ENCODE measurements around the gene PRKCE.

Gene PRKCE

DNA sequence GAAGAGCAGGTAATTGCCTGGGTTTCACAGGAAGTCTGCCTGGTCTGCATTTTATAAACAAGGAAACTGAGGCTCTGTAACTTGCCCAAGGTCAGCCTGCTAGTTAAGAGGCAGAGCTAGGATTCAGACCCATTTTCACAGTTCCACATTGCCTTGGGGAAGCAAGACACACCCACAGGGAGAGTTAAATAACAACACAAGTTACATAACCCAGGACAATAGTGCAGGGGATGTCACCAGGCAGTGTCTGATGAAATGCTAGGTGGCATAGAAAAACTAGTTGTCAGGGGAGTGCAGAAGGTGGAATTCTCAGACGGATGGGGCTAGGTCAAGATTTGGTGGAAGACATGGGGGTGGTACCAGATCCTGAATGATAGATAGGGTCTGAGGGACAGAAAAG lies 69.7 kb downstream of the PRKCE start:
- DNase-seq (ENCODE audit: insufficient read length) (no peak), FAIRE-seq (no peak)
- no peak for TF ChIP-seq TAF1 (IDR thresholded peaks at IDR 0.05; ENCODE audit: borderline replicate concordance, low read depth, low read length)
- TF ChIP-seq POLR2AphosphoS5 (IDR thresholded peaks at IDR 0.05; ENCODE audit: low read depth, low read length), result no peak
- no peak for TF ChIP-seq POLR2A (IDR thresholded peaks at IDR 0.05; ENCODE audit: low read depth, low read length)

DNA sequence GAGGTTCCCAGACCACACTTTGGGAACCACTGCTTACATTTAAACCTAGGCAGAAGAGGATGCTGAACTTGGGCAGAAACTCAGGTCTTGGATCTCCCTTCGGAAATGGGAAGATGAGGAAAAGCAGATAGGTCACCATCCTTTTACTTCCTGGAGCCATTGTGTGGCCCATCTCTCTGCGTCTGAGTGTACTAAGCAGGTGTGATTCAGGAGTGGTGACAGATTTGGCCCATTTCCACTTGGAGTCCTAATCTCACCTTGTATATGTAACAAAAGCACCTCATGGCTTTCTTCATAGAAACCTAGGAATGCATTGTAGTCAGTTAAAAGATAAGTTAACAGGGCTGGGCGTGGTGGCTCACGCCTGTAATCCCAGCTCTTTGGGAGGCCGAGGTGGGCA lies 71.0 kb downstream of the PRKCE start:
- TF ChIP-seq POLR2AphosphoS5 (IDR thresholded peaks at IDR 0.05; ENCODE audit: low read depth, low read length), result no peak
- no peak for TF ChIP-seq TAF1 (IDR thresholded peaks at IDR 0.05; ENCODE audit: borderline replicate concordance, low read depth, low read length)
- no peak for TF ChIP-seq POLR2A (IDR thresholded peaks at IDR 0.05; ENCODE audit: low read depth, low read length)
- FAIRE-seq (no peak), DNase-seq (ENCODE audit: insufficient read length) (no peak)

DNA sequence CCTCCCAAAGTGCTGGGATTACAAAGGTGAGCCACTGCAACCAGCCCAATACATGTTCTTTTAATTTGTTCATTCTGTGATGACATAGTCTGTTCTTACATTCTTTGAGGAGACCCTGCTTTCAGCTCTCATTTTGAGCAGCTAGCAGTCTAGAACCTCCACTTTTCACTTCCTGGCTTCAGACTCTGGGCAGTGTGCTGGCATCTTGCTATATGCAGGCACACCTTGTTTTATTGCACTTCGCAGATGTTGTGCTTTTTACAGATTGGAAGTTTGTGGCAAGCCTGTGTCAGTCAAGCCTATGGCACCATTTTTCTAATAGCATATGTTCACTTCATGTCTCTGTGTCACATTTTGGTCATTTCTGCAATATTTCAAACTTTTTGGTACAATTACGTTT lies 72.4 kb downstream of the PRKCE start:
- TF ChIP-seq TAF1 (IDR thresholded peaks at IDR 0.05; ENCODE audit: borderline replicate concordance, low read depth, low read length) (no peak), POLR2A (IDR thresholded peaks at IDR 0.05; ENCODE audit: low read depth, low read length) (no peak), POLR2AphosphoS5 (IDR thresholded peaks at IDR 0.05; ENCODE audit: low read depth, low read length) (no peak)
- no peak for FAIRE-seq

DNA sequence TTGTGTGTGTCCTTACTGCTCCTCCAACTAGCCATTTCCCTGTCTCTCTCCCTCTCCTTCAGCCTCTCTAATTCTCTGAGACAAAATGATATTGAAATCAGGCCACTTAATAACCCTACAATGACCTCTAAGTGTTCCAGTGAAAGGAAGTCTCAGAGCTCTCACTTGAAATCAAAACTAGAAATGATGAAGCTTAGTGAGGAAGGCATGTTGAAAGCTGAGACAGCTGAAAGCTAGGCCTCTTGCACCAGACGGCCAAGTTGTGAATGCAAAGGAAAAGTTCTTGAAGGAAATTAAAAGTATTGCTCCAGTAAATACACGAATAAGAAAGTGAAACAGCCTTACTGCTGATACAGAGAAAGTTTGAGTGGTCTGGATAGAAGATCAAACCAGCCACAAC lies 72.9 kb downstream of the PRKCE start:
- peak; percentile 56 for FAIRE-seq
- no peak for TF ChIP-seq POLR2A (IDR thresholded peaks at IDR 0.05; ENCODE audit: low read depth, low read length)
- no peak for TF ChIP-seq TAF1 (IDR thresholded peaks at IDR 0.05; ENCODE audit: borderline replicate concordance, low read depth, low read length)
- no peak for TF ChIP-seq POLR2AphosphoS5 (IDR thresholded peaks at IDR 0.05; ENCODE audit: low read depth, low read length)

More for the DNA sequence above, 72.4 kb downstream of the PRKCE start:
- DNase-seq (ENCODE audit: insufficient read length), result no peak

DNA sequence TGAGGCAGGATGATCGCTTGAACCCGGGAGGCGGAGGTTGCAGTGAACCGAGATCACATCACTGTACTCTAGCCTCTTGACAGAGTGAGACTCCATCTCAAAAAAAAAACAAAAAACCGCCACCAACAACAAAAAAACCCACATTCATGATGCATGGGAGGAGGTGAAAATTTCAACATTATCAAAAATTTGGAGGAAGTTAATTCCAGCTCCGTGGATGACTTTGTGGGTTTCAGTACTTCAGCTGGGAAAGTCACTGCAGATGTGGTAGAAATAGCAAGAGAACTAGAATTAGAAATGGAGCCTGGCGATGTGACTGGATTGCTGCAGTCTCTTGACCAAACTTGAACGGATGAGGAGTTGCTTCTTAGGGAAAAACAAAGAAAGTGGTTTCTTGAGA lies 74.3 kb downstream of the PRKCE start:
- FAIRE-seq (no peak), DNase-seq (ENCODE audit: insufficient read length) (no peak)
- TF ChIP-seq POLR2AphosphoS5 (IDR thresholded peaks at IDR 0.05; ENCODE audit: low read depth, low read length) (no peak), TAF1 (IDR thresholded peaks at IDR 0.05; ENCODE audit: borderline replicate concordance, low read depth, low read length) (no peak), POLR2A (IDR thresholded peaks at IDR 0.05; ENCODE audit: low read depth, low read length) (no peak)

More for the DNA sequence above, 72.9 kb downstream of the PRKCE start:
- DNase-seq (ENCODE audit: insufficient read length), result no peak

DNA sequence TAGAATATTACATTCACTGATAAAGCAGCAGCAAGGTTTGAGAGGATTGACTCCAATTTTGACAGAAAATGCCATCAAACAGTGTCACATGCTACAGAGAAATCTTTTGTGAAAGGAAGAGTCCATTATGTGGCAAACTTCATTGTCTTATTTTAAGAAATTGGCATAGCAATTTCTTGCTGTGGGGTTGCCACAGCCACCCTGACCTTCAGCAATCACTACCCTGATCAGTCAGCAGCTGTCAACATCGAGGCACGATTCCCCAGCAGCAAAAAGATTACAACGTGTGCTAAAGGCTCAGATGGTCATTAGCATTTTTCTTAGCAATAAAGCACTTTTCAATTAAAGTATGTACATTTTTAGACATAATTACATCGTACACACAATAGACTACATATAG lies 74.7 kb downstream of the PRKCE start:
- FAIRE-seq, result no peak
- no peak for DNase-seq (ENCODE audit: insufficient read length)
- TF ChIP-seq POLR2AphosphoS5 (IDR thresholded peaks at IDR 0.05; ENCODE audit: low read depth, low read length) (no peak), POLR2A (IDR thresholded peaks at IDR 0.05; ENCODE audit: low read depth, low read length) (no peak), TAF1 (IDR thresholded peaks at IDR 0.05; ENCODE audit: borderline replicate concordance, low read depth, low read length) (no peak)

DNA sequence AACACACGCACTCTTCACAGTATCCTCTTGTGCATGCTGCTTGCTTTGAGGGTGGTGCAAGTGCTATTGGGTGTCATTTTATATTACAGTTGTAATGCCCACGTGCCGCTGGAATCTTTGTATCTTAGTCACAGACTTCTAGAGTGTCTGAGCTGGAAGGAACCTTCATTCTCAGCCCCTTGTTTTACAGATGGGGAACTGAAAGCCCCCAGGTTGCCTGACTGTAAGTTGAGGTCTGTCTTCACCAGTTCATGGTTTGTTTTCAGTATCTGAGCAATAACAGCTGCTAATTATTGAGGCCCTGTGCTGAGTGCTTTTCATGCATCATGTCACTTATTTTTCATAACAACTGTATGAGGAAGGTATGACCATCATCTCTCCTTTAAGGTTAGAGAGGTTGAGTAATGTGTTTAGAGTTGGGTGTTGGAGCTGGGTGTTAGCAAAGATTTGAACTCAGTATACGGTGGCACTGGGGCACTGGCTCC lies 77.0 kb downstream of the PRKCE start:
- TF ChIP-seq TAF1 (IDR thresholded peaks at IDR 0.05; ENCODE audit: borderline replicate concordance, low read depth, low read length), result no peak
- no peak for TF ChIP-seq POLR2A (IDR thresholded peaks at IDR 0.05; ENCODE audit: low read depth, low read length)
- no peak for TF ChIP-seq POLR2AphosphoS5 (IDR thresholded peaks at IDR 0.05; ENCODE audit: low read depth, low read length)
- DNase-seq (ENCODE audit: insufficient read length) (peak; percentile 52), FAIRE-seq (peak; percentile 88)

DNA sequence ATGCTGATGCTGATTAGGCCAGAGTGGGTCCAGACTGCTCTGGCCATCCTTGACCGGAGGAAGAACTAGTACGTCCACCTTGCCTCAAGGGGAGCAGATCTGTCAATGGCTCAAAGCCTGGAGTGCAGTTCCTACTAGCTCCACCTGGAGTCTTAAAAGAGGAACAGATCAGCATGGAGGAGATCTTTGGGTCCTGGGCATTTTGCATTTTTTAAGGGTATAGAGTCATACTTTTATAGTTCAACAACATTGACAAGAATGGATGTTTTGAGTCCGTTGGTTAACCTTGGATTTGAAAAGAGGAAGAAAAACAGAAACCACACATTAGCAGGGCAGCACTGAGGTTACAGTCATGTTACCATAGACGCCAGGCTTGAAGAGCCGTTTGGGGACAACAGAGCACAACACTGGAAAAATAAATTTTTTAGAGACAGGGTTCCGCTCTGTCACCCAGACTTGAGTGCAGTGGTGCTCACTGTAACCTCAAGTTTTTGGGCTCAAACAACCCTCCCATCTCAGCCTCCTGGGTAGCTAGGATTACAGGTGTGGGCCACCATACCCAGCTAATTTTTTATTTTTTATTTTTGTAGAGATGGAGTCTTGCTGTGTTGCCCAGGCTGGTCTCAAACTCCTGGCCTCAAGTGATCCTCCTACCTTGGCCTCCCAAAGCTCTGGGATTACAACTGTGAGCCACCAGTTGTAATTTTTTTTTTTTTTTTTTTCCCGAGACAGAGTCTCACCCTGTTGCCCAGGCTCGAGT lies 78.5 kb downstream of the PRKCE start:
- FAIRE-seq (peak; percentile 42), DNase-seq (ENCODE audit: insufficient read length) (no peak)
- TF ChIP-seq POLR2AphosphoS5 (IDR thresholded peaks at IDR 0.05; ENCODE audit: low read depth, low read length), result no peak
- 0 out of 2 replicates have a peak, but pooled peaks have one; percentile 22 for TF ChIP-seq TAF1 (IDR thresholded peaks at IDR 0.05; ENCODE audit: borderline replicate concordance, low read depth, low read length)

DNA sequence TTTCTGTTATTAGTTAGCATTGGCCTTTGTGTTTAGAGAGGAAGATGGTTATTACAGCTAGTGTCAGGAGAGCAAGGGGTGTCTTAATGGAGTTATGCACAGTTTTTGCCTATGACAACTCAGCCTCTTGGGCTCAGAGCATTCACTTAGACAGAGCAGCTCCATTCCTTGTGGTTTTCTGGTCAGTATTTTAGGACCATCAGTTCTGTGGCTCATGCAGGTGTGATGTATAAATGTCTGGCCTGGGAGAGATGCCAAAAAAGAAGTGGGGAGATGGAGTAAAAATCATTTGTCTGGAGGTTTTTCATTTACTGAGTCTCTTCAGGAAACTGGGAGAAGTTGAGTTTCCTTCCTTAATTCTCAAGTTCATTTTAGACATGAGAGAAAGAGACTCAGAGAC lies 79.7 kb downstream of the PRKCE start:
- TF ChIP-seq POLR2AphosphoS5 (IDR thresholded peaks at IDR 0.05; ENCODE audit: low read depth, low read length), result no peak
- no peak for TF ChIP-seq TAF1 (IDR thresholded peaks at IDR 0.05; ENCODE audit: borderline replicate concordance, low read depth, low read length)
- no peak for TF ChIP-seq POLR2A (IDR thresholded peaks at IDR 0.05; ENCODE audit: low read depth, low read length)
- FAIRE-seq, result no peak
- no peak for DNase-seq (ENCODE audit: insufficient read length)

DNA sequence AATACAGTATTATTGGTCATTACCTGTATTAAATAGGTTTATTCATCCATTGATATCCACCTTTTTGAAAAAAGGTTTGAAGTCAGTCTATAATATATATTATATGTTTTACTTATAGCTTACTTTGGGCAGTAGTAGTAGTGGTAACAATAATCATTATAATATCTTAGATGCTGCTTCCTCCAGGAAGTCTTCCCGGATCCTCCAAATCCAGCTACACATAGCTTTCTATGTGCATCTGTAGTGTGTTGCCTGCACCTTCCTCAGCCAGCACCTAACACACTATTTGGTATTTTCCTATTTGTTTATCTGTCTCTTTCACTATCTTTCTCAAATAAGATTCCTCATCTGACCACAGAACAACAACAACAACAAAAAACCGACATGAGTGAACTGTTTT lies 81.0 kb downstream of the PRKCE start:
- FAIRE-seq, result no peak
- no peak for TF ChIP-seq POLR2A (IDR thresholded peaks at IDR 0.05; ENCODE audit: low read depth, low read length)
- TF ChIP-seq POLR2AphosphoS5 (IDR thresholded peaks at IDR 0.05; ENCODE audit: low read depth, low read length), result no peak
- TF ChIP-seq TAF1 (IDR thresholded peaks at IDR 0.05; ENCODE audit: borderline replicate concordance, low read depth, low read length), result no peak

DNA sequence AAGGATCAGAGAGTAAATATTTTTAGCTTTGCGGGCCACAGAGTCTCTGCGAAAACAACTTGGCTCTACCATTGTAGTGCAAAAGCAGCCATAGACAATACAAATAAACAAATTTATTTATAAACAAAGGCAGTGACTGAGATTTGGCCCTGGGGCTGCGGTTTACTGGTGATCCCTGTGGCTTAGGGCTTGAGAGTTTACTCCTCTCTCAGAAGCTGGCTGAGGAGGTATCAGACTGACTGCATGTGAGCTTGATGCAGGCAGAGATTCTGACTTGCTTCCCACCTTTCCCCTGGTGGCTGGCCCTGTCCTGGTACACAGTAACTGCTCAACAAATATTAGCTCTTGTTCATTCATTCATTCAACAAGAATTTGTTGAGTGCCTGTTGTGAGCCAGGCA lies 81.5 kb downstream of the PRKCE start:
- DNase-seq (ENCODE audit: insufficient read length), result no peak
- TF ChIP-seq POLR2A (IDR thresholded peaks at IDR 0.05; ENCODE audit: low read depth, low read length) (no peak), TAF1 (IDR thresholded peaks at IDR 0.05; ENCODE audit: borderline replicate concordance, low read depth, low read length) (no peak), POLR2AphosphoS5 (IDR thresholded peaks at IDR 0.05; ENCODE audit: low read depth, low read length) (no peak)
- FAIRE-seq, result no peak

More for the DNA sequence above, 81.0 kb downstream of the PRKCE start:
- DNase-seq (ENCODE audit: insufficient read length), result no peak

DNA sequence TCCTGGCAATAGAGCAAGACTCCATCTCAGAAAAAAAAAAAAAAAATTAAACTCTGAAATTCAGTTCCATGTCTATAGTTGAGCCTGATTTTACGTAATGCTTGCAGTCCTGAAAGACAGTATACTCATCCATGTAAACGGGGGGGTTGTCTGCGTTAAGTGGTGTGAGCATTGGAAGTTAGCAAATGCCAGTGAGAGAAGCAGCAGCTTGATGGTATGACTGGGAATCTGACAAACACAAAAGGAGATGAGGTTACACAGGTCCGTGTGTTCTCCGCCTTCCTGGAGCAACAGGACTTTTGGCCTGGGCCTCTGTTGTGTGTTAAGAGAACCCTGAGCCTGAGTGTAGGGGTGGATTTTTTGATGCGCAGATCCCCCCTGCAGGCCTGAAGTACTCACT lies 82.9 kb downstream of the PRKCE start:
- no peak for DNase-seq (ENCODE audit: insufficient read length)
- TF ChIP-seq POLR2A (IDR thresholded peaks at IDR 0.05; ENCODE audit: low read depth, low read length) (no peak), TAF1 (IDR thresholded peaks at IDR 0.05; ENCODE audit: borderline replicate concordance, low read depth, low read length) (no peak), POLR2AphosphoS5 (IDR thresholded peaks at IDR 0.05; ENCODE audit: low read depth, low read length) (no peak)
- FAIRE-seq, result no peak
